SK-N-SH (cell line): ENCODE results near the gene HHATL. TPM values are rescaled to one million over a fixed set of nuclear protein-coding genes. Genes with fewer than 3 reads are reported as not detected.

Experiments
- CTCF ChIA-PET: fragments of 300-600, 350-600 bp; formaldehyde crosslinking; extraction: SDS; loops from one replicate; lab custom pipeline; 2021; lab: Yijun Ruan, JAX
- POLR2A ChIA-PET: fragments of 350-600 bp; sonication (Branson Sonifier 250); formaldehyde crosslinking; extraction: SDS; loops from one replicate; lab custom pipeline; 2020; ENCODE audit warnings: antibody characterized with exemption, inconsistent platforms; lab: Yijun Ruan, JAX
- DNase-seq: peaks from one replicate; pipeline ENCODE4 v3.0.0; 2012
- H2AFZ ChIP-seq: fragments of 200-600 bp; sonication (generic); 2 replicates; pipeline ENCODE4 v1.8.1; 2016; ENCODE audit warnings: antibody characterized with exemption, mild to moderate bottlenecking, low read depth
- H3F3A ChIP-seq: fragments of 200-600 bp; sonication (generic); replicated peaks from 2 replicates; pipeline ENCODE3; 2016; ENCODE audit warnings: antibody characterized with exemption, mild to moderate bottlenecking; ENCODE audit not compliant: insufficient read depth
- H3K27ac ChIP-seq, 2 experiments: fragments of 200-500 bp in 1 of 2; fragments of 200-600 bp in 1 of 2; sonication (Bioruptor generic) in 1 of 2; sonication (generic), shearing (Covaris generic) in 1 of 2; 2 replicates each; pipeline versions ENCODE4 v1.5.1 to v1.6.1; 2014 to 2016; ENCODE audit warnings: low read depth in 2 of 2, inconsistent platforms in 1 of 2, low read length in 1 of 2, mild to moderate bottlenecking in 1 of 2, mixed read lengths in 1 of 2
- H3K27me3 ChIP-seq: fragments of 200-600 bp; sonication (generic), shearing (Covaris generic); 2 replicates; pipeline ENCODE4 v1.6.1; 2016; ENCODE audit warnings: mixed run types; ENCODE audit not compliant: insufficient read depth
- H3K36me3 ChIP-seq, 2 experiments: fragments of 200-500 bp in 1 of 2; fragments of 200-600 bp in 1 of 2; sonication (Bioruptor generic) in 1 of 2; sonication (generic) in 1 of 2; replicated peaks in 1 of 2; 2 replicates each; pipeline versions ENCODE3 to v1.5.1; 2014 to 2016; ENCODE audit warnings: low read length in 1 of 2, mild to moderate bottlenecking in 1 of 2; ENCODE audit not compliant: insufficient read depth in 2 of 2, control insufficient read depth in 1 of 2
- H3K4me1 ChIP-seq, 2 experiments: fragments of 200-500 bp in 1 of 2; fragments of 200-600 bp in 1 of 2; sonication (Bioruptor generic) in 1 of 2; sonication (generic), shearing (Covaris generic) in 1 of 2; 2 replicates each; pipeline versions ENCODE4 v1.5.1 to v1.6.1; 2014 to 2016; ENCODE audit warnings: low read depth in 1 of 2, low read length in 1 of 2, mixed run types in 1 of 2; ENCODE audit not compliant: insufficient read depth in 2 of 2, control insufficient read depth in 1 of 2
- H3K4me2 ChIP-seq: fragments of 200-600 bp; sonication (generic), shearing (Covaris generic); 2 replicates; pipeline ENCODE4 v1.6.1; 2017; ENCODE audit warnings: mixed run types
- H3K4me3 ChIP-seq, 2 experiments: fragments of 200-500 bp in 1 of 2; fragments of 200-600 bp in 1 of 2; sonication (Bioruptor generic) in 1 of 2; sonication (generic), shearing (Covaris generic) in 1 of 2; 2 replicates each; pipeline versions ENCODE4 v1.5.1 to v1.8.1; 2014 to 2016; ENCODE audit warnings: low read depth in 2 of 2, inconsistent platforms in 1 of 2, low read length in 1 of 2, mild to moderate bottlenecking in 1 of 2, mixed read lengths in 1 of 2, moderate library complexity in 1 of 2
- H3K79me2 ChIP-seq: fragments of 200-600 bp; sonication (generic); 2 replicates; pipeline ENCODE4 v1.8.1; 2017; ENCODE audit warnings: mild to moderate bottlenecking; ENCODE audit not compliant: insufficient read depth
- H3K9ac ChIP-seq: fragments of 200-600 bp; sonication (generic); 2 replicates; pipeline ENCODE4 v1.6.1; 2017; ENCODE audit warnings: mixed run types
- H3K9me2 ChIP-seq: fragments of 200-600 bp; sonication (generic); 2 replicates; pipeline ENCODE4 v1.6.1; 2017; ENCODE audit warnings: mixed run types
- H3K9me3 ChIP-seq: fragments of 200-600 bp; sonication (generic); 2 replicates; pipeline ENCODE4 v1.6.1; 2017; ENCODE audit warnings: mixed run types, mild to moderate bottlenecking, moderate library complexity
- H4K20me1 ChIP-seq: fragments of 200-600 bp; sonication (generic); 2 replicates; pipeline ENCODE4 v1.6.1; 2017; ENCODE audit warnings: mild to moderate bottlenecking, mixed run types; ENCODE audit not compliant: insufficient read depth
- EP300 ChIP-seq, 2 experiments: IDR thresholded peaks; 2 replicates each; pipeline versions ENCODE4 v1.4.0 to v1.6.1; 2012; ENCODE audit warnings: borderline replicate concordance in 1 of 2, low read depth in 1 of 2, low read length in 1 of 2
- EZH2phosphoT487 ChIP-seq: fragments of 200-600 bp; sonication (generic); IDR thresholded peaks from 2 replicates; pipeline ENCODE4 v1.6.1; 2017; ENCODE audit warnings: low read depth, mixed run types, mild to moderate bottlenecking, antibody characterized with exemption, moderate library complexity, borderline replicate concordance
- FOSL2 ChIP-seq: IDR thresholded peaks from 2 replicates; pipeline ENCODE4 v1.4.0; 2012; ENCODE audit warnings: low read depth, mild to moderate bottlenecking, moderate library complexity, borderline replicate concordance
- FOXJ3 ChIP-seq: sonication (generic); formaldehyde crosslinking; IDR thresholded peaks from 2 replicates; pipeline ENCODE4 v1.5.1; 2020; ENCODE audit warnings: mild to moderate bottlenecking, missing genetic modification reagents
- IRF3 ChIP-seq: fragments of 150-350 bp; IDR thresholded peaks from 2 replicates; pipeline ENCODE4 v1.6.1; 2016; ENCODE audit warnings: mild to moderate bottlenecking, low read depth, low read length
- JUND ChIP-seq: IDR thresholded peaks from 2 replicates; pipeline ENCODE4 v1.4.0; 2012
- MAX ChIP-seq: IDR thresholded peaks from 2 replicates; pipeline ENCODE4 v1.4.0; 2012; ENCODE audit warnings: low read depth
- MEF2A ChIP-seq: IDR thresholded peaks from 2 replicates; pipeline ENCODE4 v1.4.0; 2012; ENCODE audit warnings: low read depth, borderline replicate concordance
- MXI1 ChIP-seq: IDR thresholded peaks from 2 replicates; pipeline ENCODE4 v1.6.1; 2012; ENCODE audit warnings: mild to moderate bottlenecking, low read depth, low read length, improper control_type of control experiment
- PBX3 ChIP-seq: IDR thresholded peaks from 2 replicates; pipeline ENCODE4; 2012
- POLR2AphosphoS5 ChIP-seq: IDR thresholded peaks from 2 replicates; pipeline ENCODE4 v1.6.1; 2012; ENCODE audit warnings: low read depth, low read length
- REST ChIP-seq: IDR thresholded peaks from 2 replicates; pipeline ENCODE4 v1.6.1; 2012; ENCODE audit warnings: mild to moderate bottlenecking, low read depth, low read length, moderate library complexity
- RXRA ChIP-seq: IDR thresholded peaks from 2 replicates; pipeline ENCODE4 v1.4.0; 2012; ENCODE audit warnings: low read depth, mild to moderate bottlenecking, borderline replicate concordance
- TAF1 ChIP-seq: IDR thresholded peaks from 2 replicates; pipeline ENCODE4 v1.6.1; 2012; ENCODE audit warnings: low read depth, mild to moderate bottlenecking, low read length, moderate library complexity, borderline replicate concordance
- TCF12 ChIP-seq: IDR thresholded peaks from 2 replicates; pipeline ENCODE4 v1.4.0; 2012
- TEAD4 ChIP-seq: IDR thresholded peaks from 2 replicates; pipeline ENCODE4 v1.4.0; 2012; ENCODE audit warnings: mild to moderate bottlenecking, borderline replicate concordance; ENCODE audit not compliant: insufficient read depth
- USF1 ChIP-seq: IDR thresholded peaks from 2 replicates; pipeline ENCODE4 v1.4.0; 2012; ENCODE audit warnings: low read depth, borderline replicate concordance
- YY1 ChIP-seq: IDR thresholded peaks from 2 replicates; pipeline ENCODE4 v1.4.0; 2012; ENCODE audit warnings: low read depth, mild to moderate bottlenecking
- WGBS: methylation state at CpG from one replicate; pipeline ENCODE4 v1.1.6; 2017; ENCODE audit warnings: low lambda C conversion rate; 5-methylcytosine and 5-hydroxymethylcytosine counted together
- polyA plus RNA-seq, 3 experiments: library from polyadenylated mRNA; depleted of rRNA; stranded (reverse); fragments of >200 nt; gene quantifications; 2 replicates each; pipeline ENCODE4 v1.2.3, GENCODE V29; 2012

HHATL gene
- polyA plus RNA-seq, 1 of the 3 experiments (the other 2 are of a cell fraction): not detected

- ChIA-PET CTCF (interaction anchor here (0.8 to 1.0 kb wide), 2 partner anchors 28 to 52 kb away, joined by 3 read pairs; no protein-coding TSS in a partner anchor), POLR2A (no interaction called here)
- no peak for DNase-seq
- no peaks in the 10 kb centered on the region for H3K9me3 ChIP-seq
- no peak overlapping the region for H3K9ac ChIP-seq
- WGBS: 46% methylated on average over 8 of the region's 13 CpGs
- H3K36me3 ChIP-seq: no peaks in the 10 kb centered on the region
- H3F3A ChIP-seq: no peaks in the 10 kb centered on the region
- peaks cover 2% of the 10 kb centered on the region; the same call in 1 of the 2 replicates for H3K27me3 ChIP-seq
- H3K4me1 ChIP-seq: no peaks in the 10 kb centered on the region
- no peak overlapping the region for H3K4me2 ChIP-seq
- H3K79me2 ChIP-seq: no peaks in the 10 kb centered on the region
- no peak overlapping the region for H3K4me3 ChIP-seq
- no peak overlapping the region for H2AFZ ChIP-seq
- H3K27ac ChIP-seq: no peak overlapping the region
- H3K9me2 ChIP-seq: no peaks in the 10 kb centered on the region
- no peak for TF ChIP-seq TAF1
- no peak for TF ChIP-seq EZH2phosphoT487
- no peak for TF ChIP-seq MEF2A
- no peak for TF ChIP-seq YY1
- no peak for TF ChIP-seq USF1
- no peak for TF ChIP-seq FOSL2
- no peak for TF ChIP-seq TEAD4
- TF ChIP-seq EP300 (IDR thresholded peaks at IDR 0.05; ENCODE audit: borderline replicate concordance in 1 of 2, low read depth in 1 of 2, low read length in 1 of 2): no peak
- TF ChIP-seq FOXJ3 (CRISPR knock-in tag): no peak
- no peak for TF ChIP-seq POLR2AphosphoS5
- TF ChIP-seq TCF12: no peak
- TF ChIP-seq, all 33 proteins: peak for 0
- H4K20me1 ChIP-seq: no peaks in the 10 kb centered on the region
Measured at GRCh38 chr3:42691816-42692666, 10.6 kb downstream of the HHATL start.

GRCh38 chr3:42690766-42691680 is 11.6 kb downstream of the HHATL start:
- WGBS: 54% methylated on average over 6 of the region's 10 CpGs
- ChIA-PET CTCF (no interaction called here), POLR2A (no interaction called here)
- H4K20me1 ChIP-seq: no peaks in the 10 kb centered on the region
- H3K4me3 ChIP-seq: no peak overlapping the region
- H2AFZ ChIP-seq: no peak overlapping the region
- H3K79me2 ChIP-seq: no peaks in the 10 kb centered on the region
- H3F3A ChIP-seq: no peaks in the 10 kb centered on the region
- H3K27ac ChIP-seq: no peak overlapping the region
- H3K4me2 ChIP-seq: no peak overlapping the region
- no peaks in the 10 kb centered on the region for H3K36me3 ChIP-seq
- H3K9me2 ChIP-seq: no peaks in the 10 kb centered on the region
- H3K9me3 ChIP-seq: no peaks in the 10 kb centered on the region
- H3K27me3 ChIP-seq: peaks cover 12% of the 10 kb centered on the region; the same call in 1 of the 2 replicates
- no peaks in the 10 kb centered on the region; a peak in 1 of 4 replicates for H3K4me1 ChIP-seq
- DNase-seq: no peak
- no peak overlapping the region for H3K9ac ChIP-seq
- no peak for TF ChIP-seq MEF2A
- TF ChIP-seq MXI1: no peak
- no peak for TF ChIP-seq IRF3
- no peak for TF ChIP-seq POLR2AphosphoS5
- no peak for TF ChIP-seq MAX
- TF ChIP-seq YY1: no peak
- no peak for TF ChIP-seq REST
- TF ChIP-seq RXRA: no peak
- no peak for TF ChIP-seq PBX3
- TF ChIP-seq JUND: no peak
